Fibroblast of pulmonary artery (primary cell): Measurements from ENCODE around the gene CHML.

Source experiments
- DNase-seq: peaks from one replicate; pipeline ENCODE4 v3.0.0-alpha.2; 2010; ENCODE audit warnings: low read depth
- H3K4me3 ChIP-seq: replicated peaks from 2 replicates; pipeline ENCODE4 v1.5.1; 2011; ENCODE audit warnings: low read depth, mild to moderate bottlenecking, control low read depth, low read length, moderate library complexity
- TF ChIP-seq, protein P1 (sequence below): IDR thresholded peaks from 2 replicates; pipeline ENCODE4 v1.5.1; 2011; ENCODE audit warnings: mild to moderate bottlenecking, control low read depth, low read length, inconsistent platforms; ENCODE audit errors: missing control alignments

CHML gene

DNA sequence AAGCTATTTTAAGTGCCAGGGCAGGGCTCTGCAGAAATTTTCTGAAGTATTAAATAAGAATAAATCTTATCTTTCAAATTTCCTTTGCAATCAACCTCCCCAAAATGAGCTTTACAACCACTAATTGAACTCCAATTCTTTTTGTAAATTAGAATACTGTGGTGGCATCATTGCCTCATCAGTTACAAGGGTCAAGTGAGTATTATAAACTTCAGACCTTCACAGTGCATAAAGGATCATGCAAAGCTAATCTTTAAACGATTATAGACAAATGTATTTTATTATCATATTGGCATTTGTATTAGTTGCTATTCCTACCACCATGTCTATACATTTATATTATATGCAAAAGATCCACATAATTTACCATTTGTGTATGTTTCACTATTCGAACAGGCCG is 7.2 kb downstream of the CHML start:
- DNase-seq: no peak
- no peak overlapping the region for H3K4me3 ChIP-seq
- TF ChIP-seq, protein P1, sequence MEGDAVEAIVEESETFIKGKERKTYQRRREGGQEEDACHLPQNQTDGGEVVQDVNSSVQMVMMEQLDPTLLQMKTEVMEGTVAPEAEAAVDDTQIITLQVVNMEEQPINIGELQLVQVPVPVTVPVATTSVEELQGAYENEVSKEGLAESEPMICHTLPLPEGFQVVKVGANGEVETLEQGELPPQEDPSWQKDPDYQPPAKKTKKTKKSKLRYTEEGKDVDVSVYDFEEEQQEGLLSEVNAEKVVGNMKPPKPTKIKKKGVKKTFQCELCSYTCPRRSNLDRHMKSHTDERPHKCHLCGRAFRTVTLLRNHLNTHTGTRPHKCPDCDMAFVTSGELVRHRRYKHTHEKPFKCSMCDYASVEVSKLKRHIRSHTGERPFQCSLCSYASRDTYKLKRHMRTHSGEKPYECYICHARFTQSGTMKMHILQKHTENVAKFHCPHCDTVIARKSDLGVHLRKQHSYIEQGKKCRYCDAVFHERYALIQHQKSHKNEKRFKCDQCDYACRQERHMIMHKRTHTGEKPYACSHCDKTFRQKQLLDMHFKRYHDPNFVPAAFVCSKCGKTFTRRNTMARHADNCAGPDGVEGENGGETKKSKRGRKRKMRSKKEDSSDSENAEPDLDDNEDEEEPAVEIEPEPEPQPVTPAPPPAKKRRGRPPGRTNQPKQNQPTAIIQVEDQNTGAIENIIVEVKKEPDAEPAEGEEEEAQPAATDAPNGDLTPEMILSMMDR: no peak

DNA sequence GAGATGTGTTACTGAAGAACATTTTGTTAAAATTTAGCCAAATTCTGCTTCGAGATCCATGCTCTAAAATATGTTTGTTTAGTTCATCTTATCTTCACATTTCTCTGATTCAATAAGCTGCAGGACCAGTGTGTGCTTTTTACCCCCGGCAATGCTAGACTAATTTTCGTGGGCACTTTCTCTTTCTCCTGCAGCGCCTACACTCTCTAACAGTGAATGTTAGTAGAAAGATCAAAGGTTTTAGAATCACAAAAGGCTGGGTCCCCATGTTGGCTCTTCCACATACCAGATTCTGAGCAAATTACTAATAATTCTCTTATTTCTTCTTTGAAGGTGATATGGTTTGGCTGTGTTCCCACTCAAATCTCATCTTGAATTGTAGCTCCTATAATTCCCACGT is 8.5 kb downstream of the CHML start:
- TF ChIP-seq, protein P1: no peak
- no peak for DNase-seq
- no peak overlapping the region for H3K4me3 ChIP-seq

DNA sequence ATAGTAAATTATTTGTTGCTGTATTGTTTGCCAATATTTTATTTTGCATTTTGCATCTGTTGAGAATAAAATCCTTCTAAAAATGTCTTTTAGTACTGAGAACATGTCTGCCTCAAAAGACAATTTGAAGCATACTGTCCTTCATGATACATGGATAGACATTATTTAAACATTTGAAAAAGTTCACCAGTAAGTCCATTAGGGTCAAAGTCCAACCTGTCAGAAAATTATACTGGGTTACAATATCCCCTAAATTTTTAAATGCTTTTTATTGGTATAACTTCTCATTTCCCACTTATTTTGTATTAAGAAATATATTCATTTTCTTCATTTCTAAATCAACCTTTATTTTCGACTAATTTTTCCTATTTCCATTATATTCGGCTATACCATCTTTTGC is 9.3 kb downstream of the CHML start:
- TF ChIP-seq, protein P1: no peak
- H3K4me3 ChIP-seq: no peak overlapping the region
- no peak for DNase-seq

DNA sequence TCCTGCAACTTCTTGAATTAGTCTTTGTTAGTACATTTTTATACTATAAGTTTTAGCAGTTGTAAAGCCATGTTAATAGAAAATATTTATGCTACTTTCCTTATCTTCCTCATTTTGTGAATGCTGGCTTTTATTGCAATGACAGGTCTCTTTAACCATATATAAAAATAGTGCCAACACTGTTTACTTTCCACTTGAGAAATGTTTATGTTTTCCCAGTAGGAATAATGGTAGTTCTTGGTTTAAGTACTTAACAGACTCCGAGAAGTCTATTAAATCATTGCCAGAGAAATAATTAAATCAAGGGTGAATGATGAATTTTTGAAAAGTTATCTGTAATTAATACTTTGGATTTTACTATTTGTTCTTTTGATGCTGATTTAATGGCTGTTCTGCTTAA is 9.7 kb downstream of the CHML start:
- H3K4me3 ChIP-seq: no peak overlapping the region
- TF ChIP-seq, protein P1: no peak
- no peak for DNase-seq

DNA sequence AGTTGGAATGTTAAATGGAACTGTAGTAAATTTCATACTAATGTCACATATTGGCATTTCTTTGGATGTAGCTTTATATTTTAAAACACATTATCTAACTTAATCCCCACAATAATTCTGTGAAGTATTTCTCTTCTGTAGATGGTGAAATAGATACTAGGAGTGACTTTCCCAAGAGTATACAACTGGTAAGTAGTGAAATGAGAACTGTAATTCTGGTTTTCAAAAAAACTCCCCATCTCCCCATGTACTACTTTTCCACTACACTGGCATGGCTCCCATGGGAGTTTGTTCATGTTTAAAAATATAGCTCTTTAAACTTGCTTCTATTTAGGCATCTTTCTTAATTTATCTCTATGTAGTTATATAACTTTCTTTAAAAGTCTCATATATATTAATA is 10.2 kb downstream of the CHML start:
- TF ChIP-seq, protein P1: no peak
- H3K4me3 ChIP-seq: no peak overlapping the region
- DNase-seq: no peak

DNA sequence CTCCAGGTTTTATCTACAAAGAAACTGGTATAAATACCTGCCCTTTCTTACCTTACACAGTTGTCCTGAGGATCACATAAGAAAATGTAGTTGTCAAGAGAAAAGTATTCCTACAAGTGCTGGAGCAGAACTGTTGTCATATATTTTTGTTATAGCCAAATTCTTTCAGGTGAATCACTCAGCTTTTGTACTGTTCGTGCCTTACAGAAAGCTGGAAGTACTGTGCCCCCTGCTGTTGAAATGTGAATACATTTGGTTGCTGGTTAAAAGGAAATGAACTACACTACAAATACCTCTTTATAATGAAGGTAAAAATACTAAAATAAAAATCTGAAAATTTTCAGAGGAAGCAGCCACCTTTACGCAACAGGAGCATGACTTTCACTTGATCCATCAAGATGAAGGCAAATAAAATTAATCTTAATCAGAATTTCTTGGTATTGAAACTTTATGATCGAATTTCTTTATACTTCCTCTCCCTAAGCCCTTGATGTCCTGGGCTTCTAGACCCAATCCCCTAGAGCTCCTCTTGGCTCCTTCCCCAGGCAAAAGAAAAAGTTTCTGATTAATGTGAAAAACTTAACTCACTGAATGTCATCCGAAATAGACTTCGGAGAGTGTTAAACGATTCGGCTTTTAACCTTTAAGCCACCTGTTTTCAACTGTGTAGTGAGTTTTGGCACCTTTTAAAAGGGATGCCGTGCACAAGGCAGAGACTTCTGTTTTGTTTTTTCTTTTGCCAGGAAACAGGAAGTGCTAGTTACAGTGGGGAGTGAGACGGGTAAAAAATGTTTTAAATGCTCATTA is 12.5 kb downstream of the CHML start:
- TF ChIP-seq, protein P1: peak; percentile 72
- H3K4me3 ChIP-seq: no peak overlapping the region
- peak; percentile 88 for DNase-seq

DNA sequence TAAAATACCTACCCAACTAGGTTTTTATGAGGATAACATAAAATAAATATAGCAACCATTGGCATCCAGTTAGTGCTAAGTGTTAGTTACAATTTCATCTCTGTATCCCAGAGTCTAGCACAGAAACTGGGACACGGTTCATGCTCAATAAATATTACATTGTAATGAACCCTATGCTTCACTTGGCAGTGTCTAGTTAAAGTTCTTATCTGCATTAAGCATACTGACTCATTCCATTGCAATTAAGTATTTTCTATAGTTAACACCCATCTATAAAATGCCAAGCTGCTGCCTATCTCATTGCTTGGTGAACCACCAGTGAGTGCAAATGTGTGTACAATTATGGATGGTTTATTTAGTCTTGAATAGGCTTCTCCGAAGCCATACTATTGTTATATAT is 15.2 kb downstream of the CHML start:
- DNase-seq: no peak
- TF ChIP-seq, protein P1: no peak
- no peak overlapping the region for H3K4me3 ChIP-seq
